DMS114 treated with DMSO at 0.1 percent for 48 hours (cell line): ENCODE data around the gene CD99L2.
"Not testable (repeated sequence)": the region's sequence is repeated elsewhere in the genome, so short reads cannot be mapped to it uniquely, and the experiment has no call there.

Experiments used
- DNase-seq: peaks from one replicate; lab custom pipeline; 2025; ENCODE audit not compliant: unreplicated experiment; lab: John Stamatoyannopoulos, UW

The CD99L2 gene

DNA sequence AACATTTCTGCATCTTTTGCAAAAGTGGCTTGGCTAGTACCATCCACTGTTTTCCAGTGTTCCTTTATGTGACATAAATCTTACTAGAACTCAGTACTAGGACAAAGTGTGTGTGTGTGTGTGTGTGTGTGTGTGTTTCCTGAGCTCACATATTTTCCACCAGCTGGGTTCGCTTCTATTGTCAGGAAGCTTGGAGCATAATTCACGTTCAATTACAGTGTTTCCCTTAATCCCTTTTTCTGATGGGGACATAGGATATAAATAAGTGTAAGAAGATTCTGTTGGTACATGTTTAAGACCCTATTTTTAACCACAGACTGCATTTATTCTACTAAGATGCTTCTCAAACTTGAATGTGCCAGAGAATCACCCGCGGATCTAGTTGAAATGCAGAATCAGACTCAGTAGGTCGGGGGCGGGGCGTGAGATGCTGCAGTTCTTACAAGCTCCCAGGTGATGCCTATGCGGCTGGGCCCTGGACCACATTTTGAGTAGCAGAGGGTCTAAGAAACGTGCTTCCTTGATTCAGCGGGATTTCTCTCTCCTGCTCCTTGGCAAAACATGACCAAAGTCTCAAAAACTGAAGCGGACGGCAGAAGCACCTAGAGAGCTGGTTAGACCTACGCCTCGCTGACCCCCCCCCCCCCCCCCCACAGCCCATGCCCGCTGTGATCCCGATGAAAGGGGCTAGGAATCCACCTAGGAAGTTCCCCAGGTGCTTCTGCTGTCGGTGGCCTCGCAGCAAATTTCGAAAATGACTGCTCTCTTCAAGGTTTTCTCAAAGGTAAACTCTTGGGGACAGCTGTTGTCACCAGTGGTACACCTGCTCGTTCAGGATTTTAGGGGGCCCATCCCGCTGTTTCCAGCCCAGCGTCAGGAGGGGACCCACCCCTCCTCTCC is 797 bp downstream of the CD99L2 start:
- no peak for DNase-seq

- no peak for DNase-seq
These were observed 1.8 kb downstream of the CD99L2 start for GRCh38 chrX:150896632-150897031.

DNA sequence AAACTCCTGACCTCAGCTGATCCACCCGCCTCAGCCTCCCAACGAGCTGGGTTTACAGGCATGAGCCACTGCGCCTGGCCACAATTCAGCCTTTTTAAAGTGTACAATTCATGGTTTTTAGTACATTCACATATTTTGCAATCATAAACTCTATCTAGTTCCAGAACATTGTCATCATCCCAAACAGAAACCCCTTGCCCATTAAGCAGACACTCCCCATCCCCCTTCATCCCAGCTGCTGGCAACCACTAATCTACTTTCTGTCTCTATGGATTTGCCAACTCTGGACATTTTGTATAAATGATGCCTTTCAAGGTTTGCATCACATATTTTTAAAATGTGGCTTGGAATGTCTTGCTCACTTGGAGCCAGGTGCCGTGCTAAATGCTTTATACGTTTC is 4.5 kb downstream of the CD99L2 start:
- DNase-seq: no peak

GRCh38 chrX:150889131-150889530 is 9.3 kb downstream of the CD99L2 start:
- DNase-seq: no peak

DNA sequence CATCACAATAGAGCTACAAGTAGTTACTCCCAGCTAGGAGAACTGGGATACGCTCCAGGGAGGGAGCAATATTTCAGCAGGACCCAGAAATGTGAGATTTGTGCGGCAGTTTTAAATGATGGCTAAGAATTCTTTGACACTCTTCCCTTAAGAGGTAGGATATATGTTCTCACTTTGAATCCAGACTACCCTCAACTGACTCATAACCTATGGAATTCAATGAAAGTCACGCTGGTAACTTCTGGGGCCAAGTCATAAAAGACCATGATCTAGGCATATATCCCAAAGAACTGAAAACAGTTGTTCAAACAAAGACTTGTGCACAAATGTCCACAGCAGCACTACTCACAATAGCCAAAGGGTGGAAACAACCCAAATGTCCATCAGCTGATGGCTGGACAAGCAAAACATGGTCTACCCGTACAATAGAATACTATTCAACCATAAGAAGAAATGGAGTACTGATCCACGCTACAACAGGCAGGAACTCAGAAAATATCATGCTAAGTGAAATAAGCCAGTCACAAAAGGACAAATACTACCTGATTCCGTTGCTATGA is 10.5 kb downstream of the CD99L2 start:
- no peak for DNase-seq

DNA sequence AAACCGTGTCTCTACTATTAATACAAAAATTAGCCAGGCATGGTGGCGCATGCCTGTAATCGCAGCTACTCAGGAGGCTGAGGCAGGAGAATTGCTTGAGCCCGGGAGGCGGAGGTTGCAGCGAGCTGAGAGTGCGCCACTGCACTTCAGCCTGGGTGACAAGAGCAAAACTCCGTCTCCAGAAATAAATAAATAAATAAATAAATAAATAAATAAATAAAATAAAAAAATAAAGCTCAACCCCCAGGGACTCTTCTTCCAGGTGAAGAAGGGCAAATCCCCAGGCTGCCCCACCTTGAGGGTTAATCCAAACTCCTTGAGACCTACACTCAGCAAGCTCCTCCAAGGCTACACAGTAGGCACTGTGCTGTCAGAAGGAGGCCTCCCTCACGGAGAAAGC is 11.2 kb downstream of the CD99L2 start:
- not testable (repeated sequence) for DNase-seq

GRCh38 chrX:150886381-150886780 is 12.1 kb downstream of the CD99L2 start:
- no peak for DNase-seq

GRCh38 chrX:150880808-150881165 is 17.7 kb downstream of the CD99L2 start:
- no peak for DNase-seq

GRCh38 chrX:150879855-150880807 is 18.3 kb downstream of the CD99L2 start:
- DNase-seq: no peak

DNA sequence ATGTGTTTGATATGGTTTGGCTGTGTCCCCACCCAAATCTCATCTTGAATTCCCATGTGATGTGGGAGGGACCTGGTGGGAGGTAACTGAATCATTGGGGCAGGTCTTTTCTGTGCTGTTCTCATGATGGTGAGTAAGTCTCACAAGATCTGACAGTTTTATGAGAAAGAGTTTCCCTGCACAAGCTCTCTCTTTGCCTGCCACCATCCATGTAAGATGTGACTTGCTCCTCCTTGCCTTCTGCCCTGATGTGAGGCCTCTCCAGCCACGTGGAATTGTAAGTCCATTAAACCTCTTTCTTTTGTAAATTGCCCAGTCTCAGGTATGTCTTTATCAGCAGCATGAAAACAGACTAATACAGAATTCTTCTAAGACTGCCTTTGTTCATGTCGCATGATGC is 22.8 kb downstream of the CD99L2 start:
- not testable (repeated sequence) for DNase-seq

DNA sequence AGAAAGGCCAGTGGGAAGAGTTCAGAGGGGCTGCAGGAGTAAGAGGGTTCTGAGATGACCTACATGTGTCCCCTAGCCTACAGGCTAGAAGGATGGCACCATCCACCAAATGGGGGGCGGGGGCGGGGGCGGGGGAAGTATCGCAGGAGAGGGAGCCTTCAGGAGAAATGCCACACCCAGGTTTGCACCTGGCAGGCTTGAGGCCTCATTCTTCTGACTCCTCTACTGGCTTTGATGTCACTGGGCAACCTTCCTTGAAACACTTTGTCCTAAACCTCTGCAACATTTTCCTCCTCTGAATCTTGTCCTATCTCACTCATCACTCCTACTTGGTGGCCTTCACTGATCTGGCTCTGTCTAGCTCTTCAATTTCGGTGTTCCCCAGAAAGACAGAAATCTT is 24.0 kb downstream of the CD99L2 start:
- DNase-seq: no peak

- DNase-seq: no peak
These were observed 24.9 kb downstream of the CD99L2 start for GRCh38 chrX:150873616-150874015.

DNA sequence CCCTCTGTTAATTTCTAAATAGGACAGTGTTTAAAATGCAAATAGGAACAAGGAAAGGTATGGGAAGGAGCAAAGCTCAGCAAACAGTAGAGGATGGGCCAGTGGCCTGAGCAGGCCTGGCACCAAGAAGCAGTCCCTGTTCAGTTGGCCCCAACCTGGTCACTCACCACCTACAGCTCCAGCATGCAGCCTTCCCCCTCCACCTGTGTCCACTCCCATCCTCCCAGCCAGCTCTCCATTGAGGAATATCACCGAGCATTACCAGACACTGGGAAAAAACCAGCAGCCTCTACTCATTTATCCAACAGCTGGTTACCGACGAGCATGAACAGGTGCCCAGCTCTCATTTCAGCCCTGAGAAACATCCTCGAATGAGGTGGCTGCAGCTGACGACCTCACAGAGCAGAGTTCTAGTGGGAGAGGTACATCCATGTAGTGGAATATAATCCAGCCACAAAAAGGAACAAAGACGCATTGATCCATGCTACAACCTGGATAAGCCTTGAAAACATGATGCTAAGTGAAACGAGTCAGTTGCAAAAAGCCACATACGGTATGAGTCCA is 25.6 kb downstream of the CD99L2 start:
- no peak for DNase-seq

DNA sequence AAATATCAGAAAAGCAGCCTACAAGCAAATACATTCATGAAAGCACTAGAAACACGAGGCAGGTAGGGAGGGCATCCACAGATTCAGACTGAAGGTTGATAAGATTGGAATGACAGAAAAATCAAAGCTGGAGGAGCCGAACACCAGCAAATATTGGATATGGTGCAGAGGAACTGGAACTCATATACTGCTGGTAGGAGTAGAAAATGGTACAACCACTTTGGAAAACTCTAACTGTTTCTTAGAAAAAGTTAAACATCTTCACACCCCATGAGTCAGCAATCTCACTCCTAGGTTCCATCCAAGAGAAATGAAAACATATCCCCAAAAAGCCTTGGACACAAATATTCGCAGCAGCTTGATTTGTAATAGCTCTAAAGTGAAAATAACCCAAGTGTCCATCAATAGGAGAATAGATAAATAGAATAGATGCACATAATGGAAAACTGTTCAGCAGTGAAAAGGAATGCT is 27.1 kb downstream of the CD99L2 start:
- DNase-seq: no peak

- no peak for DNase-seq
These were observed 27.8 kb downstream of the CD99L2 start for GRCh38 chrX:150870487-150871340.

GRCh38 chrX:150870029-150870428 is 28.4 kb downstream of the CD99L2 start:
- no peak for DNase-seq

- DNase-seq: no peak
These were observed 29.0 kb downstream of the CD99L2 start for GRCh38 chrX:150869450-150869849.

GRCh38 chrX:150868625-150869024 is 29.8 kb downstream of the CD99L2 start:
- DNase-seq: no peak

DNA sequence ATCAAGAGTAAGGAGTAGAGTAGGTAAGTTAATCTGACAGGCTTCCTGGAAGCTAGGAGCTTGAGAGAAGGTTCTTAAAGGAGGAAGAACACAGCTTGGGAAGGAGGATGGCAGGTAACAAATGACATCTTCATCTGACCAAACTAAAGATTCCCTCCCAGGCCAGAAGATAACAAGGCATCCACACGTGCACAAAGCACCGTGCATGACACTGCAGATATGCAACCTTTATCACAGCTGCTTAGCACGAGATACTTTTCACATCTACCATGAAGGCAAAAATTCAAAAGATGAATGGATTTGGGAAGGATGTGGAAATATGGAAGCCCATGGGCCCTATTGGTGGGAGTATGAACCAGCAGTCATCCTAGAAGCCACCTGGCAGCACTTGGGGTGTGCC is 34.3 kb downstream of the CD99L2 start:
- no peak for DNase-seq

GRCh38 chrX:150863191-150863590 is 35.3 kb downstream of the CD99L2 start:
- no peak for DNase-seq
